CD4-positive, CD25-positive, alpha-beta regulatory T cell (primary cell): ENCODE data around the gene KIAA0319L. TPM values are rescaled to one million over a fixed set of nuclear protein-coding genes. Genes with fewer than 3 reads are reported as not detected.
A peak's percentile ranks its signal among the peaks of the same experiment; 100 is the strongest.

Experiments used
- ATAC-seq, 2 donors: fragments of 150-1000 bp; cut with Tn5 transposase; one replicate each; pipeline ENCODE4 v1.10.0; 2021; ENCODE audit warnings: low read depth in 2 of 2, moderate number of reproducible peaks in 2 of 2, moderate library complexity in 1 of 2
- DNase-seq, 3 donors: peaks; one replicate each; pipeline versions ENCODE4 v3.0.0 to v3.0.0-alpha.2; 2012 to 2022; ENCODE audit warnings: mixed read lengths in 1 of 3
- H3K27ac ChIP-seq: one replicate; pipeline ENCODE4 v1.7.0; 2013; ENCODE audit warnings: mild to moderate bottlenecking, low read length; ENCODE audit not compliant: insufficient read depth, poor library complexity, severe bottlenecking
- H3K27me3 ChIP-seq: one replicate; pipeline ENCODE4 v1.7.0; 2013; ENCODE audit warnings: low read length; ENCODE audit not compliant: control insufficient read depth, insufficient read depth
- H3K36me3 ChIP-seq: one replicate; pipeline ENCODE4 v1.7.0; 2013; ENCODE audit warnings: mild to moderate bottlenecking, low read length, moderate library complexity; ENCODE audit not compliant: control insufficient read depth, insufficient read depth
- H3K4me1 ChIP-seq: 2 replicates; pipeline ENCODE4 v1.7.0; 2013; ENCODE audit warnings: mild to moderate bottlenecking, low read length; ENCODE audit not compliant: insufficient read depth, control insufficient read depth, poor library complexity, severe bottlenecking
- H3K4me3 ChIP-seq: one replicate; pipeline ENCODE4 v1.7.0; 2013; ENCODE audit warnings: low read depth, mild to moderate bottlenecking, low read length, moderate library complexity
- H3K9me3 ChIP-seq, 2 experiments: 1 replicate in 1 of 2; 2 replicates in 1 of 2; pipeline ENCODE4 v1.7.0; 2013; ENCODE audit warnings: low read length in 2 of 2, mild to moderate bottlenecking in 1 of 2, moderate library complexity in 1 of 2; ENCODE audit not compliant: control insufficient read depth in 2 of 2
- H3K27ac Mint-ChIP-seq, 3 donors: one replicate each; pipeline ENCODE4 v1.8.0; 2020 to 2022; ENCODE audit warnings: mild to moderate bottlenecking in 3 of 3, mixed read lengths in 3 of 3, moderate library complexity in 2 of 3
- H3K27me3 Mint-ChIP-seq: one replicate; pipeline ENCODE4 v1.8.0; 2022; ENCODE audit warnings: mild to moderate bottlenecking, mixed read lengths
- H3K36me3 Mint-ChIP-seq: one replicate; pipeline ENCODE4 v1.8.0; 2020; ENCODE audit warnings: mixed read lengths
- H3K4me1 Mint-ChIP-seq, 4 donors: one replicate each; pipeline ENCODE4 v1.8.0; 2020 to 2022; ENCODE audit warnings: mixed read lengths in 4 of 4, mild to moderate bottlenecking in 1 of 4
- H3K4me3 Mint-ChIP-seq, 4 donors: one replicate each; pipeline ENCODE4 v1.8.0; 2020 to 2022; ENCODE audit warnings: mild to moderate bottlenecking in 4 of 4, mixed read lengths in 4 of 4, moderate library complexity in 3 of 4
- H3K9me3 Mint-ChIP-seq, 7 donors: one replicate each; pipeline ENCODE4 v1.8.0; 2020 to 2022; ENCODE audit warnings: mixed read lengths in 7 of 7, mild to moderate bottlenecking in 3 of 7, moderate library complexity in 2 of 7
- polyA plus RNA-seq, 4 donors: library from polyadenylated mRNA; unstranded; fragments of 300-500 nt; fragmentation: Illumina TruSeq; gene quantifications; one replicate each; pipeline ENCODE4 v1.2.3, GENCODE V29; 2021
- total RNA-seq: library from RNA; stranded (reverse); gene quantifications from one replicate; pipeline ENCODE4 v1.2.3, GENCODE V29; 2022

The KIAA0319L gene
- total and polyA plus RNA-seq, 5 donors from 2014 or later = 16.2 to 72.4 (median 17.6) TPM

DNA sequence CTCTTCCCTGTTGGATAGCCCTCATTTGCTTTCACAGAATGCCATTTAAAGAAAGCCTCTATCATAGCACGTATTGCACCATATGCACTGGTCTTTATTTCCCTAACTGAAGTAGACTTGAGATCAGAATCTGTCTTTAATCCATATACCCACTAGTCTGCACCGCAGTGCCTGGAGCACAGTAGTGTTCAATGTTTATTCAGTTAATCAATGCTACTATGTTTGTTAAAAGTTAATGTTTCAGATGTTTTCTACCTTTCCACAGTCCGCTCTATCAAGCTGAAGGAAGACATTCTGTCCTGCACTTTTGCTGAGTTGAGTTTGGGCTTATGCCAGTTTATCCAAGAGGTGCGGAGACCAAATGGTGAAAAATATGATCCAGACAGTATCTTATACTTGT lies 149.5 kb downstream of the KIAA0319L start:
- ATAC-seq (no peak), DNase-seq (no peak)
- peaks cover 54% of the 10 kb centered on the region for H3K36me3 Mint-ChIP-seq
- no peak overlapping the region for H3K27ac Mint-ChIP-seq
- Histone ChIP-seq H3K27me3 (no peaks in the 10 kb centered on the region), H3K4me3 (no peak overlapping the region), H3K36me3 (peaks cover 47% of the 10 kb centered on the region), H3K9me3 (no peaks in the 10 kb centered on the region), H3K27ac (no peak overlapping the region), H3K4me1 (no peaks in the 10 kb centered on the region)
- H3K27me3 Mint-ChIP-seq = no peaks in the 10 kb centered on the region
- no peak overlapping the region for H3K4me3 Mint-ChIP-seq
- no peaks in the 10 kb centered on the region for H3K9me3 Mint-ChIP-seq
- no peaks in the 10 kb centered on the region for H3K4me1 Mint-ChIP-seq

DNA sequence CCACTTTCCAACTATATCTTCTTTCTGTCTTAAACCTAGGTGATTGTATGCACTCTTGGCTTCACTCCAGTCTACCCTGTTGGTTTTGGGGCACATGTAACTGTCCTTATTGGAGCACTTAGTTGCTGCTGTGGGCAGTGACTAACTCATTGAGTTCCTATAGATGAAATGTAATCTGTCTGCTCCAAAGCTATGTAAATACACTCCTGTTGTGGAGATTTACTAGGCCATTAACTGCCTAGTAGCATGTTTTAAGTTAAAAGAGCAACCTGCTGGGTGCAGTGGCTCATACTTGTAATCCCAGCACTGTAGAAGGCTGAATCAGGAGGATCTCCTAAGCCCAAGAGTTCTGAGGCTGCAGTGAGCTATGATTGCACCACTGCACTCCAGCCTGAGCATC lies 151.1 kb downstream of the KIAA0319L start:
- no peak overlapping the region for H3K4me3 Mint-ChIP-seq
- Histone ChIP-seq H3K27ac (no peak overlapping the region), H3K9me3 (no peaks in the 10 kb centered on the region), H3K27me3 (no peaks in the 10 kb centered on the region), H3K4me3 (no peak overlapping the region), H3K4me1 (no peaks in the 10 kb centered on the region), H3K36me3 (peaks cover 51% of the 10 kb centered on the region)
- DNase-seq = no peak
- no peaks in the 10 kb centered on the region for H3K9me3 Mint-ChIP-seq
- H3K27me3 Mint-ChIP-seq = no peaks in the 10 kb centered on the region
- peaks cover 56% of the 10 kb centered on the region for H3K36me3 Mint-ChIP-seq
- no peak overlapping the region for H3K27ac Mint-ChIP-seq
- ATAC-seq = no peak
- no peaks in the 10 kb centered on the region for H3K4me1 Mint-ChIP-seq

DNA sequence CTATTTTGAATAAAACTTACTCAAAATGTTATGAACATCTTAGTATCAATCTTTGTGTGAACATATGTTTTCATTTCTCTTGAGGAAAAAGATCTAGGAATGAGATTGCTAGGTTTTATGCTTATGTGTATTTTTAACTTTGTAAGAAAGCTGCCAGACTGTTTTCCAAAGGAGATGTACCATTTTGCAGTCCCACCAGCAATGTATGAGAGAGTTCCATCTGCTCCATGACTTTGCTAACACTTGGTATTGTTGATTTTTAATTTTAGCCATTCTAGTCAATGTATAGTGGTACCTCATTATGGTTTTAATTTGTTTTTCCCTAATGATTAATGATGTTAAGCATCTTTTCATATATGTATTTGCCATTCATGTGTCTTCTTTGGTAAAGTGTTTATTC lies 156.2 kb downstream of the KIAA0319L start:
- Histone ChIP-seq H3K36me3 (peaks cover 58% of the 10 kb centered on the region), H3K27me3 (no peaks in the 10 kb centered on the region), H3K4me3 (no peak overlapping the region), H3K27ac (no peak overlapping the region), H3K9me3 (no peaks in the 10 kb centered on the region), H3K4me1 (no peaks in the 10 kb centered on the region)
- DNase-seq = no peak
- Mint-ChIP-seq H3K4me1 (peaks cover 0 to 3% (median 0%) of the 10 kb centered on the region in 4 donors), H3K4me3 (no peak overlapping the region), H3K27ac (no peak overlapping the region), H3K27me3 (no peaks in the 10 kb centered on the region), H3K36me3 (peaks cover 54% of the 10 kb centered on the region), H3K9me3 (peaks cover 0 to 3% (median 0%) of the 10 kb centered on the region in 7 donors)
- no peak for ATAC-seq

DNA sequence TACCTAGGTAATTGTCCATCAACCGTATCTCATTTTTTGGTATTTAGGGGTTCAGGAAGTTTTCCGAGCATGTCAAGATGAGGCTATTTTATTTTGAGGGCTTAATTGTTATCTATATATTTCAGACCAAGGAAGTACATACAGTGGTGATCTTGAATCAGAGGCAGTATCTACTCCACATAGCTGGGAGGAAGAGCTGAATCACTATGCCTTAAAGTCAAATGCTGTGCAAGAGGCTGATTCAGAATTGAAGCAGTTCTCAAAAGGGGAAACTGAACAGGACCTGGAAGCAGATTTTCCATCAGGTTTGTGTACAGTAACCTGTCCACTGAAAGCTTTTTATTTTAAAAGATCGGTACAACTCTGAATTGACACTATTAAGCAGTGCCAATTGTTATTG lies 158.5 kb downstream of the KIAA0319L start:
- peaks cover 52% of the 10 kb centered on the region for H3K36me3 Mint-ChIP-seq
- ATAC-seq = no peak
- Histone ChIP-seq H3K27me3 (no peaks in the 10 kb centered on the region), H3K4me1 (no peaks in the 10 kb centered on the region), H3K36me3 (peaks cover 63% of the 10 kb centered on the region), H3K27ac (no peak overlapping the region), H3K9me3 (no peaks in the 10 kb centered on the region), H3K4me3 (no peak overlapping the region)
- H3K9me3 Mint-ChIP-seq = peaks cover 0 to 3% (median 0%) of the 10 kb centered on the region in 7 donors
- H3K4me3 Mint-ChIP-seq = no peak overlapping the region
- no peak for DNase-seq
- H3K4me1 Mint-ChIP-seq = peaks cover 0 to 5% (median 0%) of the 10 kb centered on the region in 4 donors
- peak overlapping the region in 1 of 3 donors; percentile 14 for H3K27ac Mint-ChIP-seq
- H3K27me3 Mint-ChIP-seq = no peaks in the 10 kb centered on the region

DNA sequence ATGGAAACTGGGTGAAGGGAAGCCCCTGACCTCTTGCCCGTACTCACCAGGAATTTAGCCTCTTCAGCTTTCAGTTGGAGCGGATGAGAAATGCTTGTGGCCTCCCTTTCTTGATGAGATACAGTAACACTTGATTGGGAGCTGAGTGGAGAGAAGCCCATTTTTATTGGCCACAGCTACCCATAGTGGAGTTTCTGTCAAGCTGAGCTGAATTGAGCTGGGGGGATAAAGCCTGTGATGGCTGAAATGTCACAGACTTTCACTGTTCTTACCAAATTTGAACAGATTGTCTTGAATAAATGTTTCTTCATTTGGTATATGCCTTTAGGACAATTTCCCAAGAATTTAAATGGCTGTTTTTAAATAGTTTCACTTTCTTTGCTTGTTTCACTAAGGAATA lies 162.8 kb downstream of the KIAA0319L start:
- Mint-ChIP-seq H3K9me3 (peaks cover 0 to 3% (median 0%) of the 10 kb centered on the region in 7 donors), H3K4me3 (no peak overlapping the region), H3K27ac (peak overlapping the region in 2 of 3 donors; percentile 38 to 71), H3K36me3 (peaks cover 48% of the 10 kb centered on the region), H3K4me1 (peaks cover 0 to 5% (median 0%) of the 10 kb centered on the region in 4 donors), H3K27me3 (no peaks in the 10 kb centered on the region)
- ATAC-seq (no peak), DNase-seq (no peak)
- no peaks in the 10 kb centered on the region for H3K27me3 ChIP-seq
- H3K4me3 ChIP-seq = no peak overlapping the region
- H3K9me3 ChIP-seq = no peaks in the 10 kb centered on the region
- H3K36me3 ChIP-seq = peaks cover 61% of the 10 kb centered on the region
- no peak overlapping the region for H3K27ac ChIP-seq
- H3K4me1 ChIP-seq = no peaks in the 10 kb centered on the region

DNA sequence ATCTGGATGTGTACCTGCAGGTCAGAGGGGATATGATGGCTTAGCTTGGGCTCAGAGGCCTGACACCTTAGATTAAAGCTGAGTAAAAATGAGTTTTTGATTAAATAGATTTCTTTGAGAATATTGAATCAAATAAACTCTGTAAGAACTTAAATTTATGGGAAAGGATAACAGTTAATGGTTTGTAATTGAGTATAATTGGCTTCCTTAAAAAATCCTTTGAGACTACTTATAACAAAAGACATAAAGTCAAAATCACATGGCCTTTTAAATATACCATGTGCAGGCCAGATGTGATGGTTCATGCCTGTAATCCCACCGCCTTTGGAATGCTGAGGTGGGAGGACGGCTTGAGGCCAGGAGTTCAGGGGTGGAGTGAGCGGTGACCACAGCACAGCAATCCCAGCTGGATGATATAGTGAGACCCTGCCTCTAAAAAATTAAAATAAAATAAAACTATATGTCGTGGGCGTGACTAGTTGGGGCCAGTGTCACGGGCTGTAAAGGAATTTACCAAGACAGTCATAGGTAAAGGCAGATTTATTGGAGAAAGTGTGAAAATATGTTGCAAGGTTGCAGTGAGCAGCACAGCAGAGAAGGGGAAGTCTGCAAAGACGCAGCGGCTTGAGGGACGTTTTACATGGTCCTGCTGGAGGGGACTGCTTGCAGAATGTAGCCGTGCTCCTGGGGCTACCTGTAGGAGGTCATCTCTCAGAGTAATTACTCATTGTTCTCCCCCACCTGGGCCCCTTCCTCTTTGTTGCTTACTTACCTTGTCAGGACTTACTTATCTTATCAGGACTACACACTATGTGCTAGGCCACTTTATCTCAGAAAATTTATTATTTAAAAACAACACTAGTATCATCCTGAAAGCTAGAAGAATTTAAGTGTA lies 166.4 kb downstream of the KIAA0319L start:
- Histone ChIP-seq H3K9me3 (no peaks in the 10 kb centered on the region), H3K36me3 (peaks cover 44% of the 10 kb centered on the region), H3K4me1 (no peaks in the 10 kb centered on the region), H3K4me3 (no peak overlapping the region), H3K27me3 (no peaks in the 10 kb centered on the region), H3K27ac (no peak overlapping the region)
- ATAC-seq (no peak), DNase-seq (no peak)
- Mint-ChIP-seq H3K4me3 (no peak overlapping the region), H3K4me1 (no peaks in the 10 kb centered on the region), H3K36me3 (peaks cover 37% of the 10 kb centered on the region), H3K27ac (no peak overlapping the region), H3K27me3 (no peaks in the 10 kb centered on the region), H3K9me3 (no peaks in the 10 kb centered on the region)

DNA sequence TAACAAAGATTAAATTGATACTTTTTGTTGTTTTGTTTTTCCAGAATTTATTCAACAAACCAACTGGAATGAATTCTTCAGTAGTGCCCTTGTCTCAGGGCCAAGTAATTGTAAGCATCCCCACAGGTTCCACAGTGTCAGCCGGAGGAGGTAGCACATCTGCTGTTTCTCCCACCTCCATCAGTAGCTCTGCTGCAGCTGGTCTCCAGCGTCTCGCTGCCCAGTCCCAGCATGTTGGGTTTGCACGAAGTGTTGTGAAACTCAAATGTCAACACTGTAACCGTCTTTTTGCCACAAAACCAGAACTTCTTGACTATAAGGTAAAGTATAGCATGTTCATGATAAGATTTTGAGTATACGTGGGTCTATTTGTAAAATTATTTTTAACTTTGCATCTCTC lies 170.2 kb downstream of the KIAA0319L start:
- DNase-seq = no peak
- Mint-ChIP-seq H3K9me3 (no peaks in the 10 kb centered on the region), H3K36me3 (peaks cover 26% of the 10 kb centered on the region), H3K4me3 (no peak overlapping the region), H3K4me1 (peaks cover 0 to 9% (median 0%) of the 10 kb centered on the region in 4 donors), H3K27me3 (no peaks in the 10 kb centered on the region), H3K27ac (no peak overlapping the region)
- H3K9me3 ChIP-seq = no peaks in the 10 kb centered on the region
- H3K27me3 ChIP-seq = no peaks in the 10 kb centered on the region
- H3K4me3 ChIP-seq = no peak overlapping the region
- ATAC-seq = no peak
- H3K27ac ChIP-seq = no peak overlapping the region
- H3K4me1 ChIP-seq = no peaks in the 10 kb centered on the region
- peaks cover 22% of the 10 kb centered on the region for H3K36me3 ChIP-seq

DNA sequence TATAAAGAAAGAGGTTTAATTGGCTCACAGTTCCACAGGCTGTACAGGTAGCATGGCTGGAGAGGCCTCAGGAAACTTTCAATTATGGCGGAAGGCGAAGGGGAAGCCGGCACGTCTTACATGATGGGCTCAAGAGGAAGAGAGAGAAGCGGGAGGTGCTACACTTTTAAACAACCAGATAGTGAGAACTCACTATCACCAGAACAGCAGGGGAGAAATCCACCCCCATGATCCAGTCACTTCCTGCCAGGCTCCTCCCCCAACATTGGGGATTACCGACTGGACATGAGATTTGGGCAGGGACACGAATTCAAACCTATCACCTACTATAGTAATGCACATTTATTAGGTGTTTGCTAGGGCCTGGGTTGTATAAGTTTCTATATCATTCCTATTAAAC lies 170.9 kb downstream of the KIAA0319L start:
- H3K27ac ChIP-seq = no peak overlapping the region
- no peak overlapping the region for H3K4me3 Mint-ChIP-seq
- no peak overlapping the region for H3K4me3 ChIP-seq
- peaks cover 21% of the 10 kb centered on the region for H3K36me3 ChIP-seq
- H3K27me3 ChIP-seq = no peaks in the 10 kb centered on the region
- H3K27me3 Mint-ChIP-seq = no peaks in the 10 kb centered on the region
- DNase-seq (no peak), ATAC-seq (no peak)
- H3K4me1 ChIP-seq = no peaks in the 10 kb centered on the region
- H3K27ac Mint-ChIP-seq = no peak overlapping the region
- H3K9me3 ChIP-seq = no peaks in the 10 kb centered on the region
- peaks cover 0 to 9% (median 0%) of the 10 kb centered on the region in 4 donors for H3K4me1 Mint-ChIP-seq
- H3K9me3 Mint-ChIP-seq = no peaks in the 10 kb centered on the region
- peaks cover 25% of the 10 kb centered on the region for H3K36me3 Mint-ChIP-seq
